Liver (tissue), 9 donors: Measurements from ENCODE around the gene GUCY1A2. TPM values are rescaled to one million over a fixed set of nuclear protein-coding genes. Genes with fewer than 3 reads are reported as not detected.
A peak's percentile ranks its signal among the peaks of the same experiment; 100 is the strongest.

Experiments
- DNase-seq: peaks from one replicate; pipeline ENCODE4 v3.0.0-alpha.2; 2017; ENCODE audit warnings: low spot score
- H3K27ac ChIP-seq, 2 donors: one replicate each; pipeline ENCODE4 v1.7.0; 2013; ENCODE audit warnings: inconsistent platforms in 2 of 2, low read length in 2 of 2, control low read depth in 1 of 2, low read depth in 1 of 2, mild to moderate bottlenecking in 1 of 2
- H3K27me3 ChIP-seq, 4 donors: one replicate each; pipeline versions ENCODE4 v1.6.1 to v1.7.0; 2013; ENCODE audit warnings: low read length in 3 of 4, inconsistent platforms in 1 of 4, mild to moderate bottlenecking in 1 of 4, moderate library complexity in 1 of 4; ENCODE audit not compliant: control insufficient read depth in 4 of 4, insufficient read depth in 4 of 4
- H3K36me3 ChIP-seq, 4 donors: one replicate each; pipeline versions ENCODE4 v1.6.1 to v1.7.0; 2013; ENCODE audit warnings: low read length in 3 of 4, mild to moderate bottlenecking in 3 of 4, low read depth in 1 of 4, moderate library complexity in 1 of 4; ENCODE audit not compliant: control insufficient read depth in 4 of 4, insufficient read depth in 3 of 4
- H3K4me1 ChIP-seq, 4 donors: one replicate each; pipeline versions ENCODE4 v1.6.1 to v1.7.0; 2013; ENCODE audit warnings: low read length in 3 of 4, mild to moderate bottlenecking in 3 of 4, moderate library complexity in 1 of 4; ENCODE audit not compliant: control insufficient read depth in 4 of 4, insufficient read depth in 4 of 4
- H3K4me3 ChIP-seq, 3 donors: one replicate each; pipeline versions ENCODE4 v1.6.1 to v1.7.0; 2013; ENCODE audit warnings: low read length in 3 of 3, control low read depth in 1 of 3, low read depth in 1 of 3, mild to moderate bottlenecking in 1 of 3
- H3K9ac ChIP-seq, 2 donors: one replicate each; pipeline ENCODE4 v1.7.0; 2013; ENCODE audit warnings: low read length in 2 of 2, mild to moderate bottlenecking in 2 of 2, moderate library complexity in 2 of 2, control low read depth in 1 of 2, low read depth in 1 of 2
- H3K9me3 ChIP-seq, 4 donors: one replicate each; pipeline versions ENCODE4 v1.6.1 to v1.7.0; 2013; ENCODE audit warnings: low read length in 3 of 4; ENCODE audit not compliant: control insufficient read depth in 4 of 4
- ATF3 ChIP-seq: IDR thresholded peaks from 2 replicates; pipeline ENCODE4 v1.6.1; 2016; ENCODE audit warnings: antibody characterized with exemption
- CTCF ChIP-seq: fragments of 150-350 bp; IDR thresholded peaks from 2 replicates; pipeline ENCODE4 v1.5.1; 2017; ENCODE audit warnings: improper control_type of control experiment, low read depth, low read length; ENCODE audit not compliant: missing input control
- EGR1 ChIP-seq, 2 donors: IDR thresholded peaks; 2 replicates each; pipeline ENCODE4 v1.6.1; 2016 to 2018; ENCODE audit warnings: antibody characterized with exemption in 2 of 2, low read depth in 2 of 2
- FOXA1 ChIP-seq: IDR thresholded peaks from 2 replicates; pipeline ENCODE4 v1.6.1; 2016; ENCODE audit warnings: antibody characterized with exemption
- FOXA2 ChIP-seq: IDR thresholded peaks from 2 replicates; pipeline ENCODE4 v1.6.1; 2016; ENCODE audit warnings: antibody characterized with exemption
- GABPA ChIP-seq, 2 donors: IDR thresholded peaks in 1 of 2; conservative IDR thresholded peaks in 1 of 2; 2 replicates each; pipeline ENCODE4 v1.6.1; 2016; ENCODE audit warnings: antibody characterized with exemption in 2 of 2, mild to moderate bottlenecking in 1 of 2, moderate library complexity in 1 of 2
- HNF4A ChIP-seq, 2 donors: conservative IDR thresholded peaks; 2 replicates each; pipeline ENCODE4 v1.6.1; 2016; ENCODE audit warnings: antibody characterized with exemption in 2 of 2, mild to moderate bottlenecking in 2 of 2
- HNF4G ChIP-seq: IDR thresholded peaks from 2 replicates; pipeline ENCODE4 v1.6.1; 2016; ENCODE audit warnings: antibody characterized with exemption
- JUND ChIP-seq, 2 donors: IDR thresholded peaks; 2 replicates each; pipeline ENCODE4 v1.6.1; 2016; ENCODE audit warnings: antibody characterized with exemption in 2 of 2
- MAX ChIP-seq: IDR thresholded peaks from 2 replicates; pipeline ENCODE4 v1.6.1; 2016; ENCODE audit warnings: antibody characterized with exemption
- NR2F2 ChIP-seq: IDR thresholded peaks from 2 replicates; pipeline ENCODE4 v1.6.1; 2016; ENCODE audit warnings: antibody characterized with exemption
- RAD21 ChIP-seq, 2 donors: IDR thresholded peaks; 2 replicates each; pipeline ENCODE4 v1.6.1; 2016; ENCODE audit warnings: antibody characterized with exemption in 2 of 2, mild to moderate bottlenecking in 2 of 2
- RXRA ChIP-seq, 2 donors: IDR thresholded peaks; 2 replicates each; pipeline ENCODE4 v1.6.1; 2017 to 2018; ENCODE audit warnings: antibody characterized with exemption in 2 of 2, mild to moderate bottlenecking in 1 of 2
- SP1 ChIP-seq: IDR thresholded peaks from 2 replicates; pipeline ENCODE4 v1.6.1; 2018; ENCODE audit warnings: antibody characterized with exemption, mild to moderate bottlenecking
- TAF1 ChIP-seq: conservative IDR thresholded peaks from 2 replicates; pipeline ENCODE4 v1.6.1; 2016; ENCODE audit warnings: antibody characterized with exemption, mild to moderate bottlenecking
- YY1 ChIP-seq: IDR thresholded peaks from 2 replicates; pipeline ENCODE4 v1.6.1; 2016; ENCODE audit warnings: antibody characterized with exemption, mild to moderate bottlenecking
- ZBTB33 ChIP-seq: IDR thresholded peaks from 2 replicates; pipeline ENCODE4 v1.6.1; 2016; ENCODE audit warnings: antibody characterized with exemption
- WGBS: extraction: QIAGEN DNeasy Blood & Tissue Kit; methylation state at CpG from one replicate; pipeline ENCODE4 v1.1.7; 2013; 5-methylcytosine and 5-hydroxymethylcytosine counted together
- polyA plus RNA-seq, 2 donors: library from polyadenylated mRNA; stranded (reverse) in 1 of 2; unstranded in 1 of 2; fragments of 200-250 nt in 1 of 2; fragments of >200 nt in 1 of 2; fragmentation: Nextera tagmentation in 1 of 2; extraction: Ambion mirVana in 1 of 2; gene quantifications; one replicate each; pipeline versions ENCODE4 v1.2.1 to v1.2.3, GENCODE V29; 2013 to 2015
- total RNA-seq, 2 donors: library from RNA; depleted of rRNA; stranded (reverse); fragments of >200 nt; gene quantifications; one replicate each; pipeline ENCODE4 v1.2.3, GENCODE V29; 2014
- donor health status: healthy.
- donor health status: healthy.
- donor health status: healthy.
- donor health status: healthy.
- donor health status: healthy.

The GUCY1A2 gene
- total and polyA plus RNA-seq, 4 donors, result 0.55 to 4.4 (median 1.7) TPM

- no peaks in the 10 kb centered on the region for H3K9me3 ChIP-seq
- TF ChIP-seq EGR1 (IDR thresholded peaks at IDR 0.05; ENCODE audit: low read depth in 2 of 2) (no peak), RXRA (IDR thresholded peaks at IDR 0.05) (no peak), FOXA2 (no peak), NR2F2 (no peak), HNF4G (no peak), TAF1 (no peak), ZBTB33 (no peak), FOXA1 (no peak), RAD21 (IDR thresholded peaks at IDR 0.05) (no peak), JUND (IDR thresholded peaks at IDR 0.05) (no peak), YY1 (no peak), ATF3 (no peak), HNF4A (conservative IDR thresholded peaks at IDR 0.05) (no peak), MAX (no peak), GABPA (IDR thresholded peaks at IDR 0.05 in 1 of 2, conservative IDR thresholded peaks at IDR 0.05 in 1 of 2) (no peak), SP1 (no peak), CTCF (no peak)
- no peaks in the 10 kb centered on the region for H3K36me3 ChIP-seq
- no peak overlapping the region for H3K4me3 ChIP-seq
- no peak overlapping the region for H3K27ac ChIP-seq
- H3K27me3 ChIP-seq, result no peaks in the 10 kb centered on the region
- H3K9ac ChIP-seq, result no peak overlapping the region
- no peaks in the 10 kb centered on the region for H3K4me1 ChIP-seq
- 83% methylated on average over 2 of the region's 2 CpGs for WGBS
- DNase-seq, result no peak
Measured at GRCh38 chr11:106962995-106963394, 55.3 kb downstream of the GUCY1A2 start.

GRCh38 chr11:106961518-106961917 lies 56.8 kb downstream of the GUCY1A2 start:
- TF ChIP-seq EGR1 (IDR thresholded peaks at IDR 0.05; ENCODE audit: low read depth in 2 of 2) (no peak), NR2F2 (peak; percentile 73), CTCF (no peak)
- Histone ChIP-seq H3K9ac (no peak overlapping the region), H3K27me3 (no peaks in the 10 kb centered on the region), H3K4me3 (no peak overlapping the region), H3K9me3 (no peaks in the 10 kb centered on the region), H3K36me3 (no peaks in the 10 kb centered on the region), H3K27ac (no peak overlapping the region), H3K4me1 (no peaks in the 10 kb centered on the region)
- 56% methylated on average over 1 of the region's 1 CpG for WGBS
- DNase-seq, result no peak
